HEK293T (cell line): ENCODE measurements around the gene PIK3CB.
"Not testable (repeated sequence)": the region's sequence is repeated elsewhere in the genome, so short reads cannot be mapped to it uniquely, and the experiment has no call there.

Source experiments
- ARNT ChIP-seq: fragments of 450-650 bp; IDR thresholded peaks from 2 replicates; pipeline ENCODE4 v1.6.1; 2017; ENCODE audit warnings: mild to moderate bottlenecking
- BHLHE40 ChIP-seq: fragments of 450-650 bp; IDR thresholded peaks from 2 replicates; pipeline ENCODE4 v1.6.1; 2016; ENCODE audit warnings: mild to moderate bottlenecking, moderate library complexity, borderline replicate concordance
- CTBP1 ChIP-seq: fragments of 450-650 bp; IDR thresholded peaks from 2 replicates; pipeline ENCODE4 v1.6.1; 2016; ENCODE audit warnings: borderline replicate concordance
- ELF4 ChIP-seq: fragments of 450-650 bp; IDR thresholded peaks from 2 replicates; pipeline ENCODE4 v1.6.1; 2017; ENCODE audit warnings: antibody characterized with exemption
- FOXK2 ChIP-seq: fragments of 450-650 bp; IDR thresholded peaks from 2 replicates; pipeline ENCODE4 v1.6.1; 2016; ENCODE audit warnings: mild to moderate bottlenecking
- FOXM1 ChIP-seq: fragments of 450-650 bp; IDR thresholded peaks from 2 replicates; pipeline ENCODE4 v1.6.1; 2017; ENCODE audit warnings: mild to moderate bottlenecking, borderline replicate concordance
- LEF1 ChIP-seq: fragments of 450-650 bp; IDR thresholded peaks from 2 replicates; pipeline ENCODE4 v1.6.1; 2017; ENCODE audit warnings: mild to moderate bottlenecking, borderline replicate concordance
- NFRKB ChIP-seq: fragments of 450-650 bp; IDR thresholded peaks from 2 replicates; pipeline ENCODE4 v1.6.1; 2016; ENCODE audit warnings: mild to moderate bottlenecking, moderate library complexity
- SUZ12 ChIP-seq: fragments of 450-650 bp; IDR thresholded peaks from 2 replicates; pipeline ENCODE4 v1.6.1; 2016; ENCODE audit warnings: mild to moderate bottlenecking
- TARDBP ChIP-seq: fragments of 450-650 bp; IDR thresholded peaks from 2 replicates; pipeline ENCODE4 v1.6.1; 2016
- ZNF384 ChIP-seq: fragments of 450-650 bp; IDR thresholded peaks from 2 replicates; pipeline ENCODE4 v1.6.1; 2016
- TF ChIP-seq, protein P1 (sequence below): fragments of 450-650 bp; IDR thresholded peaks from 2 replicates; pipeline ENCODE4 v1.6.1; 2016

DNA sequence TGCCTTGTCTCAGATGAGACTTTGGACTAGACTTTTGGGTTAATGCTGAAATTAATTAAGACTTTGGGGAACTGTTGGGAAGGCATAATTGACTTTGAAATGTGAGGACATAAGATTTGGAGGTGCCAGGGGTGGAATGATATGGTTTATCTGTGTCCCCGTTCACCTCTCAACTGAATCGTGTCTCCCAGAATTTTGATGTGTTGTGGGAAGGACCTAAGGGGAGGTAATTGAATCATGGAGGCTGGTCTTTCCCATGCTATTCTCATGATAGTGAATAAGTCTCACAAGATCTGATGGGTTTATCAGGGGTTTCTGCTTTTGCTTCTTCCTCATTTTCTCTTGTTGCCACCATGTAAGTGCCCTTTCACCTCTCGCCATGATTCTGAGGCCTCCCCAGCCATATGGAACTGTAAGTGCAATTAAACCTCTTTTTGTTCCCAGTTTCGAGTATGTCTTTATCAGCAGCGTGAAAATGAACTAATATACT, 230.6 kb downstream of the PIK3CB start:
- not testable (repeated sequence) for TF ChIP-seq SUZ12, BHLHE40, FOXM1, TARDBP, FOXK2, NFRKB, ARNT, ELF4, LEF1, ZNF384, CTBP1
- TF ChIP-seq, protein P1, sequence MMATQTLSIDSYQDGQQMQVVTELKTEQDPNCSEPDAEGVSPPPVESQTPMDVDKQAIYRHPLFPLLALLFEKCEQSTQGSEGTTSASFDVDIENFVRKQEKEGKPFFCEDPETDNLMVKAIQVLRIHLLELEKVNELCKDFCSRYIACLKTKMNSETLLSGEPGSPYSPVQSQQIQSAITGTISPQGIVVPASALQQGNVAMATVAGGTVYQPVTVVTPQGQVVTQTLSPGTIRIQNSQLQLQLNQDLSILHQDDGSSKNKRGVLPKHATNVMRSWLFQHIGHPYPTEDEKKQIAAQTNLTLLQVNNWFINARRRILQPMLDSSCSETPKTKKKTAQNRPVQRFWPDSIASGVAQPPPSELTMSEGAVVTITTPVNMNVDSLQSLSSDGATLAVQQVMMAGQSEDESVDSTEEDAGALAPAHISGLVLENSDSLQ = not testable (repeated sequence)
